GM21381 (cell line): Measurements from ENCODE around the gene JMJD4.

Source experiments
- ATAC-seq: cut with Tn5 transposase; IDR thresholded peaks from one replicate; pipeline ENCODE4 v1.9.1; 2021; ENCODE audit warnings: mild to moderate bottlenecking, moderate library complexity; ENCODE audit not compliant: unreplicated experiment

JMJD4 gene

DNA sequence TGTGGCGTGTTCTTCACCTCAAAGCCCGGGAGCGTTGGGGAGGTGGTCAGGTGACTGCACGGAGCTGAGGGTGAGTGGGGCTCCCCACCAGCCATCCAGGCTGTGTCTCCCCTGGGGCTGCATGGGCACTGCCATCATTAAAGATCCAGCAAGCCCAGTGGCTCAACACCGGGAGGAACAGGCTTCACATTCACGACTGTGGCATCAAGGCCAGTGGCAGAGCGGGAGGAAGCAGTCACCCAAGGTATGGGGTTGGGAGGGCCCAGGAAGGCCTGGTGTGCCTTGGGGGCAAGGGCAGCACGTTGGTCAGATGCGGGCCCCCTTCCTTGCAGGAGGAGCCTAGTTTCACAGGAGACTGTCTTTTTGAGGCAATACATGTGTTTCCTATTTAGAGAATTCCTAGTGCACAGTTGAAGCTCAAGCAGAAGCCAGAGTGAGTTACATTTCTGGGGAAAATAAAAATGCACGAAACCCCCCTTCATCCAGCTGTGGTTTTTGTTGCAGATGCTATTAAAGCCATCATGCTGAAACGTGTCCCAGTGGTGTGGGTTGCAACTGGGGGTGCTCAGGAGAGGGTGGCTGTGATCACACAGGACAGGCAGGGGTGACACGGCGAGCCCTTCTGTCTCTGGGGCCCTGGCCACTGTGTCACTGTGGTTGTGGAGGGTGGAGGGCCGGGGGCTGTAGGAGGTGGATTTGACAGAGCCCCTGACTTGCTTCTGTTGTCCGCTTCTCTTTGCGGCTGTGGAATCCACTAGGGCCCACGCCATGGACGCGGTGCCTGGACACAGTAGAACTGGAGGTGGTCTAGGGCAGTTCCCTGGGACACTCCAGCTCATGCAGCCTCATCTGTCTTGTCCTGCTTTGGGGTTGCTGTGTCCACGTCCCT lies 34.2 kb upstream of the JMJD4 start:
- ATAC-seq, result no peak

DNA sequence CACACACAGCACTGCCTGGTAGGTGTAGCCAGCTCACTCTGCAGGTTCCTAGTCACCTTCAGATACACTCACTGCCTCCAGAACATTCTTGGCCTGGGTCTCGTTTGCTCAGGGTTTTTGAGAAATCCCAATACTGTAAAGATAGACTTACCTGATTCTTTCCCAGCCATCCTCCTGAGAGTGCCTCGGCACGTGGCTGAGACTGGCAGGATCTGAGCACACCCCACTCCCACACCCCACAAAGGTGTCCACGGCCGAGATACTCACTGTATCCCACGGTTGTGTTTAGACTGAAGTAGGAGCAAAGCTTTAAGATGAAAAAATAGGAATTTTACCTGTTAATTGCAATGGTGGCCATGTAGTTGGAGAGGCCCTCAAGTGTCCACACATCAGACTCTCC lies 33.5 kb upstream of the JMJD4 start:
- no peak for ATAC-seq

DNA sequence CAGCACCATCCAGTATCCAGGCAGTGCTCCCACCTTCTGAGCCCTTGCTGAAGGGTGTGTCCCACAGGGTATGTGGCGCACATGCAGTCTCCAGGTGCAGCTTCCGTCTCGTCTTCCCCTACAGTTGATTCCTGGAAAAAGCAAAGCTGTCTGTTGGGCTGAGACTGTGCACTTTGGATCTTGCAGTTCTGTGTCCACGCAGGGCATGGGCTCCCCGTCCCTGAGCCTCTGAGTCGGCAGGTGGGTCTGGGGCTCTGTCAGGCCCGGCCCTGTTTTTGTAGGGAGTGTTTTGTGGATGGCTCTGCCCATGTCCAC lies 33.0 kb upstream of the JMJD4 start:
- no peak for ATAC-seq

DNA sequence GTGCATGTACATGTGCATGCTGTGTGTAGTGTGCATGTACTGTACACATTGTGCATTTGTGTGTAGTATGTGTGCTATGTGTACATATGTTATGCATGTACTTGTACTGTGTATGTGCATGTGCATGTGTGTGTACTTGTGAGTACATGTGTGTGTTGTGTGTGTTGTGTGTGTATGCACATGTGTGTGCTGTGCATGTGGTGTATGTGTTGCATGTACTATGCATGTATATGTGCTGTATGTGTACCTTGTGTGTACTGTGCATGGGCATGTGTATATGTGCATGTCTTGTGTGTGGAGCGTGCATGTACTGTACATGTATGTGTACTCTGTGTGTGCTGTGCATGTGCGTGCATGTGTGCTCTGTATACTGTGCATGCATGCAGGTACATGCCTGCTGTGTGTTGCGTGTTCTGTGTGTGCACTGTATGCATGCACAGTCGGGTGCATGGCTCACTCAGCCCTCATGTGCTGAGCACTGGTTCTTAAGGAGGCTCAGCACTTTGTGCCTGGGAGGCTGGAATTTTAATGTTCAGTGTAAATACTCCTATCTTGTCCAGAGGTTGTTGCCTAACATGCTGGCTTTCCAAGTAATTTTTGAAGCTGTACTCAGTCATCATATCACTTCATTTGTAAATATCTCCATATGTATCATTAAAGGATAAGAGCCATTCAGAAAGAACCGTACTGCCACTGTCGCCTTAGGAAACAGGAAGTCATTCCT lies 32.5 kb upstream of the JMJD4 start:
- no peak for ATAC-seq

DNA sequence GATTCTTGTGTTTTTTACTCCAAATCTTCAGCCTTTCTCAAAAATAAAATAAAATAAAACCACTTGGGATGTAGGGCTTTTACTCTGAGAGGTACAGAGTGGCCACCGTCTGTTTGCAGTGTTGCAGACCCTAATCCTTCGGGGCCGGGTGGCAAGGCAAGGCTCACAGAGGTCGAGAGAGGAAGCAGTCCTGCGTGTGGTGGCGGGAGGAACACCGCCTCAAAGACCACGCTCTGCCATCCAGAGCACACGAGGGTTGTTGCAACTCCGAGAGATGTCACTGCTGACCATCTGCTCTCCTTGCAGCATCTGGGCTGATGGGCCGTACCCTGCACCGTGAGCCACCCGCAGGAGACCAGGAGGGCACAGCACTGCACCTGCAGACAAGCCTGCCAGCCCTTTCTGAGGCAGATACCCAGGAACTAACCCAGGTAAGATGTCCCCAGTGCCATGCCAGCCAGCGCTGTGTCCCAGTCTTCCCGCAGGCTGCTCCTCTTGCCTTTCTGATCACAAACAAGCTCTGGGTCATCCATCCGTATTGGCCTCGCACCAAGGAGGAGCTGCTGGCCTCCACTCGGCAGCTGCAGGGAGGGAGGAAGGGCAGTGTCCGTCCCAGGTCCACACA lies 31.7 kb upstream of the JMJD4 start:
- no peak for ATAC-seq

DNA sequence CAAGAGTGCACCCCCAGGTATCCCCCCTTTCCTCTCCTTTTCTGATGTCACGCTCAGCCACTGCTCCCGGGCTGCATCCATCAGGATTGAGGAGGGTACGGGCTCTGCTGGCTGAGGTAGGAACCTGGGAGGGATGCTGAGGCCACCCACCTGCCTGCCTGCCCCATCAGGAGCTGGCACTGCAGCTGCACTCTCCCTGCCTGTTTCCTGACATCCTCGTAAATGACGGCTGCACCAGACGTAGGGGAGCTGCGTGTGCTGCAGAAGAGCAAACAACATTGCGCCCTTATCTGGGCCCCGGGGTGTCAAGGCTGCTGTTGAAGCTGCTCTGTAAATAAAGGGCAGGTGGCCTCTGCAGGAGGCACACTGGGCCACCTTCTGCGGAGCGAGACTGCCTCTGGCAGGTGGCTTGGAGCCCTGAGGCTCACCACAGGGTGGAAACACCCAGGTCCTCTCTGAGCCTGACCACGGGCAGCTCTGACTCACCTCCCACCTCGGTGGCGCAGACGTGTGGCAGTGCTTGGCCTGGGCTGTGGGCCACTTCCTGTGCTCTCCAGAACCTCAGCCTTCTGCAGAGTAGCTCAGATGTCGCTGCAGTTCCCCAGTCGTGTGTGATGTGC lies 31.0 kb upstream of the JMJD4 start:
- no peak for ATAC-seq

DNA sequence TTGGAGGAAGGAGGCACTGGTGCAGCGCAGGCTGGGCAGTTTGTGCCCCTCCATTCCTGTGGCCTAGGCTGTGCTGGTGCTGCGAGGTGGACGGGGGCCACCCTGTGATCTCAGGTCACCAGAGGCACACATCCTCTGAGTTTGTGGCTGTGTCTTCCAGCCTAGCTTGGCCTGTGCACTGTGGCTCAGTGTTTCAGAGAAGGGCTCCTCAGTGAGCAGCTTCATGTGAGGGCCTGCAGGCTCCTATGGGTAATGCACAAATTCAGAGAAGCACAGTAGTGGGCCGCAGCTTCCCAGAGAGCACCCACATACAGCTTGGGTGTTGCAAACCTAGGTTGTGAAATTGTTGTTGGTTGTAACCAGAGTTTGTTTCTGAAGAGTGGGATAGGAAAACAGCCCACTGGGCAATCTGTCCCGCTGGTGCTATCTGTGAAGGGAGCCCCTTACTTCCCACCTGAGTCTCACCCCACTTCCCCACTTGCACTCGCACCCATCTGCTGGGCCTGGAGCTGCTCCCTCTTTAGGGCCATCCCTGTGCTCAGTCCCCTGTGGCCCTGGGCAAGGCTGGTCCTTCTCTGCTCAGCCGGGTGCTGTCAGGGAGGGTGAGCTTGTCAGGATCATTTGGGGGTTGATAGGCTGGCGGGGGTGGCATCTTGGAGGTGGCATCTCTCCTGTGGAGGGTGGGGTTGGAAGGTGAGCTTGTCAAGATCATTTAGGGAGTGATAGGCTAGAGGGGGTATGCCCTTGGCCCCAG lies 30.3 kb upstream of the JMJD4 start:
- no peak for ATAC-seq

DNA sequence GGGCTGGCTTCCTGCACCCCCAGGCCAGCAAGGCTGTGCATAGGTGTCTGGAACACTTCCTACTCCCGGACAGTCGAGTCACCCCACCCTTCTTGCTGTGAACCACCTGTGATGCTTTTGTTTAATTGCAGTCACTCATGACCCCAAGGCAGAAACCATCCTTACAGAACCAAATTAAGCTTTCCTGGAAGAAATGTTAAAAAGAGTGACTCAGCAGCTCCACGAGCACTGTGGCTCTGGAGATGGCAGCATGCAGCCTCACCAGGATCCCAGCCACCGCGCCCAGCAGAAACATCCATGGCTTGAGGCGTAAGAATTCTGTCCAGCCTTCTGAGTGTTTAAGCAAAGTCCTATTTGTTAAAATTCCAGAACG lies 28.9 kb upstream of the JMJD4 start:
- ATAC-seq, result no peak

DNA sequence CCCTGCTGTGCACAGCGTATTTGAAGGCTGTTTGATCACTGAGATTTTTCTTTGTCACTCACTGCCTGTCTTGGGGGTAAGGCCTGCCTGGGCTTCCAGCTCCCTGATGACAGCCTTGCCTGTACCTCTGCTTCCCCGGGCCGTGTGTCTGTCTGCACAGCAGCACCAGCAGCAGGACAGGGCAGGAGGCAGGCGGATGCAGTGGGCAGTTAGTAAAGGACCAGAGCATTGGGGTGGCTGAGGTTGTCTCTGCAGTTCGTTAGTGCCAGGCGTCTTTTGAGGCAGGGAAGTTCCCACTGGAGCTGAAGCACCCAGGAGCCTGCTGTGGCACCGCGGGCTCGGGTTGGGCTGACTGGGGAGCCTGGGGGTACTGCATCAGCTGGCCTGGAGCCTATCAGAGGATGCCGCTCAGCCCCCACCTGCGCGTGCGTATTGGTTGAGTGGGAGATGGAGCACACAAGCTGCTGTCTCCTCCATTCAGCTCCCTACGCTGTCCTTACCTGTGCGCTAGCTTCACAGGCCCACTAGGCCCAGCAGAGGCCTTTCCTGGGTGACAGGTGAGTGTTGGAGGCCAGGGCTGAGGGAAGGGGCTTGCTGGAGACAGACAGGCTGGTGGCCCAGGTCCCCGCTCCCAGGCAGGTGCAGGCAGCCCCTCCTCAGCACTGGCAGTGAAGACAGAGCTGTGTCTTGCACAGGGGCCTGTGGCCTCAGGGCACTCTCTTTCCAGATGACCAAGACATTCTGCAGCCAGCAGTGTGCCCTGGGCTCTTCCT lies 28.3 kb upstream of the JMJD4 start:
- no peak for ATAC-seq

DNA sequence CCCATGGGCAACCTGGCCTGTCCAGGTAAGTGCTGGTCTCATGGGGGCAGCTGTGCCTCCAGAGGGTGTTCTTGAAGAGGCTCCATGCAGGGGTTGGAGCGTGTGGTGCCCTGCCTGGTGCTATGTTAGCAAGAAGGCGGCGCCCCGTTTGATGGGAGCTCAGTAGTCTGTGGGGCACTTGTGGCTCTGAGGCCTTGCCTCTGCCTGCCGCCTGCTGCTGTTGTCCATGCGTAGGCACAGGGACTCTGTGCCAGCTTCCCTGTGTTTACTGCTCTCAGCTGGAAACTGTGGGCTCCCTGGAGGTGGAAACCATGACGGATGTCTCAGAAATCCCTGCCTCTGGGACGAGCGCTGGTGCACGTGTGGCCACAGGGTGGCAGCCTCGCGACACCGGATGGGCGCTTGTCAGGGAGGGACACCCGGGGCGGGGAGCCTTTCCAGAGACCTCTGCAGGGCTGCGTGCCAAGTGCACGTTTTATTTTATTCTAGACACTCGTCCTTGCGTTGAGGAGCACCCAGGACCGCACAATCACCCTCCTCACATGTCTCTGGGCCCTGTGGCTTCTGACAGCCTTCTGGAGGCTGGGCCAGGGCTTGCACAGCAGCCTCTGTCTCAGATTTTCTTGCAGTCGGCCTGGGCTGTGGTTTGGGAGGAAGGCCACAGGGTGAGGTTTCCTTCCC lies 27.3 kb upstream of the JMJD4 start:
- peak; percentile 79 for ATAC-seq

DNA sequence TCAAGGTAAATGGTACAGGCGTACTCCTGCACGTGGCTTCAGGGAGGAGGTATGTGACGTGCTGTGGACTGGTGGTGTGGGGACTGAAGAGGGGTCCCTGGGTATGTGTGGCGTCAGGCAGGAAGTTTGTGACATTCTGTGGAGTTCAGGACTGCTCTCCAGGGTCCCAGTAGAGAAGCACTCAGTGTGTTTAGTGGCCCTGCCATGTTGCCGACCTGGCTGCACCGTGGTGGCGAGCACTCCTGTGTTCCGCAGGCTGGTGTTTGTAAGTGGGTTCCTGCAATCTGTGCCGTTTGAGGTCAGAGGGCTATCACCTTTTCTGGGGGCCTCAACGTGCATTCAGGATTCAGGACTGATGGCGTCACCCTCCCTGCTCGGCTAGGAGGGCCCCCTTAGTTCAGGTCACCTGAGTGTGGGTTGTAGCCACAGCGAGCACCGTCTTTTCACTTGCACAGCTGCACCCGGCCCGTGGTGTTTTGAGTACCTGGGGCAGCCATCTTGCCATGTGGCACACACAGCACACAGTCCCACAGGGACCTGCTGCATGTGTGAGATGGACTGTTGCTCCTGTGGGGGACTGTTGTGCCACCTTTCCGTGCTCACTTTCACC lies 26.6 kb upstream of the JMJD4 start:
- ATAC-seq, result no peak

DNA sequence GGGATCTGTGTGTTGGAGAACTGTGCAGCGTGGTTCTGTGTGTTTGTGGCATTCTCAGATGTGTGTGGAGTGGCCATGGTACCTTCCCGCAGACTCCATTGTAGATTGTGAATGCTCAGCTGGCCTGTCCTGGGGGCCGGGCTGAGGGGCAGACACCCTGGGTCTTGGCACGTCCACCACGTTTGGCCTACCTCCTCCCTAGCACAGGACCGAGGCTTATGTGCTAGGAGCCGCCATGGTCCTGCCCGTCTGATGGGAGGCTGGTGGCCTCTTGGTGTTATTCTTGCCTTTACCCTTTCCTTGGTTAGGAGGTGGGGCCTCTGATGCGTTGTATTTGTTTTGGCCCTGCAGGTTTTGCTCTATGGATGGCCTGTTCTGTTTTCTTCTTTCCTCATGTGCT lies 25.3 kb upstream of the JMJD4 start:
- no peak for ATAC-seq

DNA sequence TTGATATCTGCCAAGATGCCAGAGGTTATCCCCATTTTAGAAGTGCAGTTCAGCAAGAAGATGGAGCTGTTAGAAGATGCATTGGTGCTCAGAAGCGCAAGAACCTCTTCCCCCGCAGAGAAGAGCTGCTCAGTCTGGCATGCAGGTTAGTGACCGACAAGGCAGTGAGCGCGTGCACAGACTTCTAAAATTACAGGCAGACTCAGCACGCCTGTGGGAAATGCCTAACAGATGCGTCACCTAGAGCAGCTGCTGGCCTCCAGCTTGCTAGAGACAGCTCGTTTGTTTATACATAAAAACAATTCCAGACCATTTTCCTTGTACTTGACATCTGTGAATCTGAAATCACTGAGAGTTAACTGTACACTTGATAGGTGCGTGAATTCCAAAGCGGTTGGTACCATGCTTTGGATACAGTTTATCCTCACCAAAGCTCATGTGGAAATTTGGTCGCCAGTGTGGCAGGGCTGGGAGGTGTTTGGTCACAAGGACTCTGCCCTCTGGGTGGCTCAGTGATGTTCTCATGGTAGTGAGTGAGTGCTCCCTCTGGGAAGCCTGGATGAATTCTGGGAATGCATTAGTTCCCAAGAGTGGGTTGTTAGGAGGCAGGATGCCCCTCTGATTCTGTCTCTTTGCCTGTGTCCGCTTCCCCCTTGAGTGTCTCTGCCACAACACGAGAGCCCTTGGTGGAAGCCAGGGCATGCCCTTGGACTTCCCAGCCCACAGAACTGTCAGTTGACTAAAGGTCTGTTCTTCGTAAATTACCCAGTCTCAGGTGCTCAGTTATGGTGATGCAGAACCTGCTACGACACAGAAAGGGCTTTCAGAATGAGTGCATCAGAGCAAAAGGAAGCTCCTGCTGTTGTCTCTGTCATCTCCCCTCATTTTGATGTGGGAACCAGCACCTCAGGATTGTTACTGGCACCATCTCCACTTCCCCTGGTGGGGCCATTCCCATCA lies 24.5 kb upstream of the JMJD4 start:
- ATAC-seq, result no peak

DNA sequence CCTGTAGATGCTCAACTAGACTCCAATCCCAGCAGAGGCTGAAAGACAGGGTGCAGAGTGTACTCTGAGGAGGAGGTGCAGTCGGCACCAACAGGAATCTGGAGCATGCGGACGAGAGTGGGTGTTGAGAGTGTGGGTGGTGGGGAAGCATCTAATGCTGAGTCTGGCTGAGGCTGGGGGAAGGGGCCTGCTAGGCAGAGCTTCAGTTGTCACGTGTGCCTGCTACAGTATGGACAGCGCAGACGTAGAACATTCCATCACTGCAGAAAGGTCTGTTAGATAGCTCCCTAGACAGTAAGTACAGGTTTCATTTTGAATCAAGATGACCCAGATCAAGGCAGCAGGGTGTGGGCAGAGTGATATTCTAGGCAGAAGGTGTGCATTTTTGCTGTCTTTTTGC lies 23.3 kb upstream of the JMJD4 start:
- no peak for ATAC-seq

DNA sequence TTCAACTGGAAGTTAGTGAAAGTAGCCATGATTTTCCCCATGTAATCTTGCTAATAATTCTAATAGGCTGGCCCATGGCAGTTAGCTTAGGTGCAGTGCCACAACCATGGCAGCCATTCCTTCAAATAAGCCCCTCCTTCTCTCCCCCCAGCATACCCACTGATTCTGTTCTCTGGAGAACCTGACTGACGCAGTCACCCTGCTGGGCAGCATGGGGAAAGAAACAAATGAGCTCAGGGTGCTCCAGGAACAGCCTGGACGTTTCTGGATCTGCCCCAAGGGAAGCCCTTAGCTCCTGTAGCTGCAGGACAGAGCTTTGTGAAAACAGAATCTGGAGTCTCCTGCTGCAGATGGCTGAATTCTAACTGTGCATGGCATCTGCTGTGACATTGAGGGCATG lies 22.7 kb upstream of the JMJD4 start:
- ATAC-seq, result no peak

DNA sequence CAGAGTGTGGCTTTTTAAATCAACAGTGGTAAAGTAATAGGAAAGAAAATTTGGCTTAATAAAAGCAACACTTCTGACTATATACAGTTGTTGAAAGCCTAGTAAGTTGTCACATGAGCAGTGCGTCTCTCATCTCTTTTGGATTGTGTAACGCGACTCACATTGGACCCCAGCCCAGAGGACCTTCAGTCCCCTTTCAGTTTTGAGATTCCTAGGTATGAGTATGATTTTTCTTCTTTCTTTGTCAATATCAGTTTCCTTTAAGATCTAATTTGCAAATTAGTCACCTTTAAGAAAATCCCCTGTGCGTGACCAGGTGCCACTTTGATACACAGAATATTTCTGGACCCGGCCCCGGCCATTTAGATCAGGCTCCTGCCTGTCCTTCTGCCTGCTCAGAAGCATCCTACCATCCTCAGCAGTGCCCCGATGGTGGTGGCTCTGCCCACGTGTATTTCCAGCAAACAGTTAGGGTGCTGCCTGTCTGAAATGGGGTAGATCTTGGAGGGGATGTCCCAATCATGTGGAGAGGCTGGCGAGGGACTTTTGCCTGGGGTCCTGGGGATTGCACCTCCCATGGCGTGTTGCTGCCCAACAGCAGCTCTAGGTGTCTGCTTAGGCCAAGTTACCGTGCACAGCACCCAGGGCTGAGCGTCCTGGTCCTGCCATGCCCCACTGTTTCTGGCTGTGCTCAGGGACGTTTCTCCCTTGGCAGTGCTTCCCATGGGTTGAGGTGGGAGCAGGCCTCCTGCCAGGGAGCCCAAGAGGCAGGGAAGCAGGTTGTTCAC lies 21.3 kb upstream of the JMJD4 start:
- no peak for ATAC-seq

DNA sequence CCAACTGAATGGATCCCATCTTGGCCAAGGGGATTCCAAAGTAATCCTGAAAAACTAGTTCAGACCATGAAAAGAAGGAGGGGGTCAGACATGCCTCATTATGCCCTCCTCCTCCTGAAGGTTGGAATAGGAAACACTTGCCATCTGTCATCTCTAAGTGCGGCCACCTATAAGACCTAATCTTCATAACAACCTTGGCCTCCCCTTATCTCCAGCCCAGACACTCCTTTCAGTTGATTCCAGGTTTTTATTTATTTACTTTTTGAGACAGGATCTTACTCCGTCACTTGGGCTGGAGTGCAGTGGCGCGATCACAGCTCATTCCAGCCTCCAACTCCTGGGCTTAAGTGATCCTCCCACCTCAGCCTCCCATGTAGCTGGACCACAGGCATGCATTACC lies 19.9 kb upstream of the JMJD4 start:
- no peak for ATAC-seq
